HG03439 (cell line): ENCODE results near the gene RHBDL1.

Experiments
- ATAC-seq: cut with Tn5 transposase; IDR thresholded peaks from one replicate; pipeline ENCODE4 v1.9.1; 2021; ENCODE audit warnings: mild to moderate bottlenecking, moderate library complexity; ENCODE audit not compliant: unreplicated experiment

The RHBDL1 gene

GRCh38 chr16:674968-675883, at the start of gene RHBDL1:
Gene RHBDL1 (plus strand): TSS chr16:675671. CDS start chr16:675791, 120 bp downstream.
- ATAC-seq, result no peak

GRCh38 chr16:625977-626765, 49.3 kb upstream of the RHBDL1 start:
- ATAC-seq, result no peak

GRCh38 chr16:626787-627453, 48.6 kb upstream of the RHBDL1 start:
- ATAC-seq, result no peak

GRCh38 chr16:627454-628239, 47.8 kb upstream of the RHBDL1 start:
- no peak for ATAC-seq

- ATAC-seq, result no peak
Measured at GRCh38 chr16:628321-629061, 47.0 kb upstream of the RHBDL1 start.

- ATAC-seq, result no peak
Measured at GRCh38 chr16:629185-629832, 46.2 kb upstream of the RHBDL1 start.

GRCh38 chr16:629833-630248, 45.6 kb upstream of the RHBDL1 start:
- no peak for ATAC-seq

GRCh38 chr16:630249-630814, 45.1 kb upstream of the RHBDL1 start:
- ATAC-seq, result no peak

- ATAC-seq, result no peak
Measured at GRCh38 chr16:630815-631405, 44.6 kb upstream of the RHBDL1 start, which contains the start of gene WFIKKN1. Gene WFIKKN1 (plus strand): TSS chr16:630985. CDS start chr16:631254, 269 bp downstream.

GRCh38 chr16:631808-632358, 43.6 kb upstream of the RHBDL1 start:
- no peak for ATAC-seq

GRCh38 chr16:632486-633335, 42.8 kb upstream of the RHBDL1 start:
- ATAC-seq, result no peak

- ATAC-seq, result no peak
Measured at GRCh38 chr16:633336-634050, 42.0 kb upstream of the RHBDL1 start.

GRCh38 chr16:634051-634670, 41.3 kb upstream of the RHBDL1 start:
- no peak for ATAC-seq

GRCh38 chr16:634996-635395, 40.5 kb upstream of the RHBDL1 start:
- ATAC-seq, result no peak

GRCh38 chr16:635573-636205, 39.8 kb upstream of the RHBDL1 start:
- ATAC-seq, result no peak
